Measurements from ENCODE around the gene ACVR1. TPM values are rescaled to one million over a fixed set of nuclear protein-coding genes. Genes with fewer than 3 reads are reported as not detected.
"Not testable (repeated sequence)": the region's sequence is repeated elsewhere in the genome, so short reads cannot be mapped to it uniquely, and the experiment has no call there.

The ACVR1 gene
- total RNA-seq, 1 donor from 2014 or later: 24.3 TPM

DNA sequence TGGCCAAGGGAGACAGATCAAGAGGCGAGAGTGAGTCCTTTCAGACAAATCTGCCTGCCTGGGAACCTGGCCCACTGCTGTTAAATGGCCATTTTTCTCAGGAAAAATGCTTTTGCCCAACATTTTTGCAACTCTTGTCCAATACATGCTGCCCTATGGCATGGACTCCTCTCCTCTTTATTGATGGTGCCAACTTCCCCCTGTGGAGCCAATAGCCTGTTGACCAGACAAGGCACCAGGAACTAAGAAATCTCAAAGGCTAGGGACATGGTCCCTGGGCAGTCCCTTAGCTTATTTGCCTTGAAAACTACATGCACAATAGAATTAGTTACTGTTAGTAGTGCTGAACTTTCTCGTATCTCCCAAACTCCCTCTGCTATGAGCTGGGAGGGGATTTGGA lies 155.6 kb downstream of the ACVR1 start:
- H3K4me3 Mint-ChIP-seq (ENCODE audit: low read depth): no peak overlapping the region
- DNase-seq (ENCODE audit: low spot score, unreplicated experiment): no peak
- no peaks in the 10 kb centered on the region for H3K27me3 Mint-ChIP-seq
- peaks cover 35% of the 10 kb centered on the region for H3K36me3 Mint-ChIP-seq (ENCODE audit: insufficient read depth)
- peaks cover 27% of the 10 kb centered on the region for H3K9me3 Mint-ChIP-seq (ENCODE audit: low read depth)
- H3K27ac Mint-ChIP-seq: no peak overlapping the region
- TF ChIP-seq, protein P1, sequence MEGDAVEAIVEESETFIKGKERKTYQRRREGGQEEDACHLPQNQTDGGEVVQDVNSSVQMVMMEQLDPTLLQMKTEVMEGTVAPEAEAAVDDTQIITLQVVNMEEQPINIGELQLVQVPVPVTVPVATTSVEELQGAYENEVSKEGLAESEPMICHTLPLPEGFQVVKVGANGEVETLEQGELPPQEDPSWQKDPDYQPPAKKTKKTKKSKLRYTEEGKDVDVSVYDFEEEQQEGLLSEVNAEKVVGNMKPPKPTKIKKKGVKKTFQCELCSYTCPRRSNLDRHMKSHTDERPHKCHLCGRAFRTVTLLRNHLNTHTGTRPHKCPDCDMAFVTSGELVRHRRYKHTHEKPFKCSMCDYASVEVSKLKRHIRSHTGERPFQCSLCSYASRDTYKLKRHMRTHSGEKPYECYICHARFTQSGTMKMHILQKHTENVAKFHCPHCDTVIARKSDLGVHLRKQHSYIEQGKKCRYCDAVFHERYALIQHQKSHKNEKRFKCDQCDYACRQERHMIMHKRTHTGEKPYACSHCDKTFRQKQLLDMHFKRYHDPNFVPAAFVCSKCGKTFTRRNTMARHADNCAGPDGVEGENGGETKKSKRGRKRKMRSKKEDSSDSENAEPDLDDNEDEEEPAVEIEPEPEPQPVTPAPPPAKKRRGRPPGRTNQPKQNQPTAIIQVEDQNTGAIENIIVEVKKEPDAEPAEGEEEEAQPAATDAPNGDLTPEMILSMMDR (IDR thresholded peaks at IDR 0.05; ENCODE audit: unreplicated experiment): no peak
- no peaks in the 10 kb centered on the region for H3K4me1 Mint-ChIP-seq (ENCODE audit: low read depth)

DNA sequence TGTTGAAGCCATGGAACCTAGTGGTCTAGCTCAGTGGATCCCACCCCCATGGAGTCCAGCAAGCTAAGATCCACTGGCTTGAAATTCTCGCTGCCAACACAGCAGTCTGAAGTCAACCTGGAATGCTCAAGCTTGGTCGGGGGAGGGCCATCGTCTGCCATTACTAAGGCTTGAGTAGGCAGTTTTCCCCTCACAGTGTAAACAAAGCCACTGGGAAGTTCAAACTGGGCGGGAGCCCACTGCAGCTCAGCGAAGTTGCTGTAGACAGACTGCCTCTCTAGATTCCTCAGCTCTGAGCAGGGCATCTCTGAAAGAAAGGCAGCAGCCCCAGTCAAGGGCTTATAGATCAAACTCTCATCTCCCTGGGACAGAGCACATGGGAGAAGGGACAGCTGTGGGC lies 171.5 kb downstream of the ACVR1 start:
- not testable (repeated sequence) for DNase-seq (ENCODE audit: low spot score, unreplicated experiment); H3K27ac Mint-ChIP-seq; H3K4me3 Mint-ChIP-seq (ENCODE audit: low read depth); H3K27me3 Mint-ChIP-seq; H3K4me1 Mint-ChIP-seq (ENCODE audit: low read depth)
- peaks cover 20% of the 10 kb centered on the region for H3K36me3 Mint-ChIP-seq (ENCODE audit: insufficient read depth)
- peaks cover 53% of the 10 kb centered on the region for H3K9me3 Mint-ChIP-seq (ENCODE audit: low read depth)

DNA sequence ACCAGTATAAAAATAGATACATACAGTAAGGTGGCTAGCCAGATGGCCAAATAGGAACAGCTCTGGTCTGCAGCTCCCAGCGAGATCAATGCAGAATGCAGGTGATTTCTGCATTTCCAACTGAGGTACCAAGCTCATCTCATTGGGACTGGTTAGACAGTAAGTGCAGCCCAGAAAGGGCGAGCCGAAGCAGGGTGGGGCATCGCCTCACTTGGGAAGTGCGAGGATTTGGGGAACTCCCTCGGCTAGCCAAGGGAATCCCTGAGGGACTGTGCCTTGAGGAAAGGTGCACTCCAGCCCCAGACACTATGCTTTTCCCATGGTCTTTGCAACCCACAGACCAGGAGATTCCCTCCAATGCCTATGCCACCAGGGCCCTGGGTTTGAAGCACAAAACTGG lies 172.0 kb downstream of the ACVR1 start:
- H3K27ac Mint-ChIP-seq; H3K4me1 Mint-ChIP-seq (ENCODE audit: low read depth); H3K27me3 Mint-ChIP-seq; H3K4me3 Mint-ChIP-seq (ENCODE audit: low read depth); DNase-seq (ENCODE audit: low spot score, unreplicated experiment): not testable (repeated sequence)
- peaks cover 48% of the 10 kb centered on the region for H3K9me3 Mint-ChIP-seq (ENCODE audit: low read depth)
- peaks cover 18% of the 10 kb centered on the region for H3K36me3 Mint-ChIP-seq (ENCODE audit: insufficient read depth)

DNA sequence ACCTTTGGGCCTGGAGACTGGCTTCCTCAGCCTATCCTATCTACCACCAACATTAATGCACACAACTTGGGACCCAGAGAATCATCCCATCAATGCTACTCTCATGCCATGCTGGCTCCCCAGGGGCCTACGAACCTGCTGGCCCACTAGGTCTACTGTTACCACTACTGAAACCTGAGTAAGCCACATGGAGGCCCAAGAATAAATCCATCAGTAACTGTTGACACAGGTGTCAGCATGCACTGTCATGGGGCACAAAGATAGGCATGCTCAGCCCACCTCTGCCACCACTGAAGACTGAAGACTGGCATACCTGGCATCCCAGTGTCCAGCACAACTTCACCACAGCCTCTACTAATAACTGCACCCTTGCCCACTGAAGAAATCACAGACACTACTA lies 176.3 kb downstream of the ACVR1 start:
- H3K4me1 Mint-ChIP-seq (ENCODE audit: low read depth): no peaks in the 10 kb centered on the region
- H3K4me3 Mint-ChIP-seq (ENCODE audit: low read depth): no peak overlapping the region
- H3K27ac Mint-ChIP-seq: no peak overlapping the region
- TF ChIP-seq, protein P1 (IDR thresholded peaks at IDR 0.05; ENCODE audit: unreplicated experiment): no peak
- peaks cover 30% of the 10 kb centered on the region for H3K9me3 Mint-ChIP-seq (ENCODE audit: low read depth)
- H3K36me3 Mint-ChIP-seq (ENCODE audit: insufficient read depth): peaks cover 7% of the 10 kb centered on the region
- H3K27me3 Mint-ChIP-seq: no peaks in the 10 kb centered on the region
- DNase-seq (ENCODE audit: low spot score, unreplicated experiment): no peak

DNA sequence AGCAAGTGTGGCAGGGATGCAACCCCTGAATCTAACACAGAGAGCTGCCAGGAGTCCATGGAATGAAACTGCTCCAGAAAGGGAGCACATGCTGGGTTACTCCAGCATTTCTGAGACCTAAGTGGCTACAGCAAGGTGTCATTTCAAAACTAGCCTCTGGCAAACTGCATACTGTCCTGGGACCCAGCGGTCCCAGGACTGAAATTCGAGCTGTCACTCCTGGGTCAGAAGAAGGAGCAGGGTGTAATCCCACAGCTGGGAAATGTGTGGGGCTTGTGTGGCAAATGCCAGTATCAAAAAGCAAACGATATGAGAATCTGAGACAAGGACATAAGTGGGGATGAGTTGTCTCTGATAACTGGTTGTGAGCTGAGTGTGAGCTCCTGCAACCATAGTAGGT lies 177.1 kb downstream of the ACVR1 start:
- peaks cover 30% of the 10 kb centered on the region for H3K9me3 Mint-ChIP-seq (ENCODE audit: low read depth)
- no peak overlapping the region for H3K4me3 Mint-ChIP-seq (ENCODE audit: low read depth)
- DNase-seq (ENCODE audit: low spot score, unreplicated experiment): no peak
- TF ChIP-seq, protein P1 (IDR thresholded peaks at IDR 0.05; ENCODE audit: unreplicated experiment): no peak
- H3K27ac Mint-ChIP-seq: no peak overlapping the region
- no peaks in the 10 kb centered on the region for H3K27me3 Mint-ChIP-seq
- H3K36me3 Mint-ChIP-seq (ENCODE audit: insufficient read depth): peaks cover 7% of the 10 kb centered on the region
- no peaks in the 10 kb centered on the region for H3K4me1 Mint-ChIP-seq (ENCODE audit: low read depth)

DNA sequence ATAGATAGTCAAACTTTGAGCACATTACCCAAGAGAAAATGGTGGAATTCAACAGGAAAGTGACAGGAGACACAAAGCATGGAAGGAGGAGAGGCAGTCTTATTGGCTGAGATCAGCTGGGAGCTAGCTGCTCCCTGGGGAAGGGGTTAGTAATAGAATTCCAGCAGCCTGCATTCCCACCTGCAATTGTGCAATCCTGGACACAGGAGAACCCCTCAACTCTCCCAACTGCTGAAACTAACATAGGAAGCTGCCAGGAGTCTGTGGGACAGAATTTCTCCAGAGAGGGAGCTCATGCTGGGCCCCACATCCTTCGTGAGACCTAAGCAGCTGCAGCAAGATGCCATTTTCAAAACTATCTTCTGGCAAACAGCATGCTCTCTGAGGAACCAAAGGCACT lies 177.7 kb downstream of the ACVR1 start:
- Mint-ChIP-seq H3K27ac (no peak overlapping the region), H3K9me3 (ENCODE audit: low read depth) (peaks cover 27% of the 10 kb centered on the region), H3K4me3 (ENCODE audit: low read depth) (no peak overlapping the region), H3K27me3 (no peaks in the 10 kb centered on the region), H3K4me1 (ENCODE audit: low read depth) (no peaks in the 10 kb centered on the region), H3K36me3 (ENCODE audit: insufficient read depth) (peaks cover 6% of the 10 kb centered on the region)
- TF ChIP-seq, protein P1 (IDR thresholded peaks at IDR 0.05; ENCODE audit: unreplicated experiment): no peak
- no peak for DNase-seq (ENCODE audit: low spot score, unreplicated experiment)

Data from progenitor cell of endocrine pancreas (in vitro differentiated cells).